GM13976 (cell line): ENCODE data around the gene LMF1.

ENCODE experiments used
- DNase-seq: peaks from one replicate; pipeline ENCODE4 v3.0.0; 2012; ENCODE audit warnings: low spot score
- in situ Hi-C: fragments of 300-500 bp; cut with MboI; formaldehyde crosslinking; loops from one replicate; pipeline ENCODE4 v1.12.0; 2022; ENCODE audit warnings: low sequenced_read_pairs, mixed read lengths, inconsistent platforms; ENCODE audit not compliant: unreplicated experiment
- TF ChIP-seq, protein P1 (sequence below): IDR thresholded peaks from 2 replicates; pipeline ENCODE4 v1.5.1; 2012; ENCODE audit warnings: borderline replicate concordance, mild to moderate bottlenecking; ENCODE audit not compliant: insufficient read depth; ENCODE audit errors: extremely low read depth, missing control alignments, control extremely low read depth

LMF1 gene

DNA sequence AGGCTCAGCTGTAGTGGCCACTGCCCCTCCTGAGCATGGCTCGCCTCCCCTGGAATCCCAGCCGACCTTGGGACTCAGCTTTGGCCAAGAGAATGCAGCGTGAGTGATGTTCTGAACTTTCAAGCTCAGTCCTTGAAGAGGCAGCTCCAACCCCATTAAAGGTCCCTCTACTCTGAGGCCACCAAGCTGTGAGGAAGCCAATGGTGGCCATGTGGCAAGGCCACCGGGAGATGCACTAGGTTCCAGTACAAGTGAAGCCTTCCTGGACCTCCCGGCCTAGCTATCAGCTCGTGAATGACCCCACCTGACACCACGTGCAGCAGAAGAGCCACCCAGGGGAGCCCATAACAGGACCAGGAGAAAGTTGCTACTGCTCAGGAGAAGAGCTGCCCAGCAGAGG is 88.5 kb downstream of the LMF1 start:
- no peak for DNase-seq
- in situ Hi-C loops, result no loop called here
- TF ChIP-seq, protein P1, sequence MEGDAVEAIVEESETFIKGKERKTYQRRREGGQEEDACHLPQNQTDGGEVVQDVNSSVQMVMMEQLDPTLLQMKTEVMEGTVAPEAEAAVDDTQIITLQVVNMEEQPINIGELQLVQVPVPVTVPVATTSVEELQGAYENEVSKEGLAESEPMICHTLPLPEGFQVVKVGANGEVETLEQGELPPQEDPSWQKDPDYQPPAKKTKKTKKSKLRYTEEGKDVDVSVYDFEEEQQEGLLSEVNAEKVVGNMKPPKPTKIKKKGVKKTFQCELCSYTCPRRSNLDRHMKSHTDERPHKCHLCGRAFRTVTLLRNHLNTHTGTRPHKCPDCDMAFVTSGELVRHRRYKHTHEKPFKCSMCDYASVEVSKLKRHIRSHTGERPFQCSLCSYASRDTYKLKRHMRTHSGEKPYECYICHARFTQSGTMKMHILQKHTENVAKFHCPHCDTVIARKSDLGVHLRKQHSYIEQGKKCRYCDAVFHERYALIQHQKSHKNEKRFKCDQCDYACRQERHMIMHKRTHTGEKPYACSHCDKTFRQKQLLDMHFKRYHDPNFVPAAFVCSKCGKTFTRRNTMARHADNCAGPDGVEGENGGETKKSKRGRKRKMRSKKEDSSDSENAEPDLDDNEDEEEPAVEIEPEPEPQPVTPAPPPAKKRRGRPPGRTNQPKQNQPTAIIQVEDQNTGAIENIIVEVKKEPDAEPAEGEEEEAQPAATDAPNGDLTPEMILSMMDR, result no peak

- TF ChIP-seq, protein P1, result no peak
- in situ Hi-C loops, result no loop called here
- DNase-seq, result no peak
These were observed 89.3 kb downstream of the LMF1 start for GRCh38 chr16:881219-882097.

DNA sequence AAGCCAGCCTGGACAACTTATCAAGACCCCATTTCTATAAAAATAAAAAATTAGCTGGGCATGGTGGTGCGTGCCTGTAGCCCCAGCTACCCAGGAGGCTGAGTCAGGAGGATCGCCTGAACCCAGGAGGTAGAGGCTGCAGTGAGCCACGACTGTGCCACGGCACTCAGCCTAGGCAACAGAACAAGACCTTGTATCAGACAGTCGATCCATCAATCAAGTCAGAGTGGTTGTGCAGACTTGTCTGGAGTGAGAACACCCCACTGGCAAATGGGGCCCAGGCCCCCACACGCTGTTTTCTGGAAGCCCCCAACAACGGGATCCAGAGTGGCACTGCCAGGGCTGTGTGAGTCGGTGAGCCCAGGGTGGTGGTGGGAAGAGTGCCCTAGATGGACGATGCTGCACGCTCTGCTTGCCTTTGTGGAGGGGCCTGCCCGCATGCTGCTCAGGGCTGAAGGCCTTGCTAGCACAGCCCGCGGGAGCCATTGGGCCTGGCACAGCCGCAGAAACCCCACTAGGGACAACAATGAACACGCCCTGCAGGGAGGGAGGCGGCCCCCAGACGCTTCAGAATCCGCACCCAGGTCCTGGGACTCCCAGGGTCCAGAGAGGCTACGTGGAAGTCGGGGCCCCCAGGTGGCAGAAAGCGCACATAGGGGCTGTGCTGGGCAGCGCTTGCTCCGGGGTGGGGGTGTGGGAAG is 90.2 kb downstream of the LMF1 start:
- DNase-seq, result no peak
- TF ChIP-seq, protein P1, result no peak
- in situ Hi-C loops, result no loop called here

GRCh38 chr16:879986-880385 is 90.8 kb downstream of the LMF1 start:
- DNase-seq, result no peak
- in situ Hi-C loops, result no loop called here
- TF ChIP-seq, protein P1, result no peak

DNA sequence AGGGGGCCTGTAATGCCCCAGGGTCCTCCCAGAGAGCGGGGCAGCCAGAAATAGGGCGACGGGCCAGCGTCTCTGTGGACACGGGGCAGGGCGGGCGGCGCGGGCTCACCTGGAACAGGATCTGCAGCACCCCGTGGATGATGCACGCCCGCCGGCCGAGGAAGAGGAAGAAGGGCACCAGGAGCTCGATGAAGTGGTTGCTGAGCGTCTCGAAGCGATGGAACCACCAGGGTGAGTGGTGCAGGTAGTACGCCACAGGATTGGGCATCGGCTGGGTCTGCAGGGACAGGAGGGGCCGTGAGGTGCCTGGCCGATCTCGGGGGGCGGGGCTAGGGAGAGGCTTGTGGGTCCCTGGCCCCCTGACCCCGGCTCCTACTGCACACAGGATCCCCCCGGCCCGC is 91.3 kb downstream of the LMF1 start:
- in situ Hi-C loops, result no loop called here
- TF ChIP-seq, protein P1, result no peak
- no peak for DNase-seq

GRCh38 chr16:878886-879285 is 91.9 kb downstream of the LMF1 start:
- in situ Hi-C loops, result no loop called here
- TF ChIP-seq, protein P1, result no peak
- no peak for DNase-seq
